ENCODE data around the gene LYVE1.

LYVE1 gene

DNA sequence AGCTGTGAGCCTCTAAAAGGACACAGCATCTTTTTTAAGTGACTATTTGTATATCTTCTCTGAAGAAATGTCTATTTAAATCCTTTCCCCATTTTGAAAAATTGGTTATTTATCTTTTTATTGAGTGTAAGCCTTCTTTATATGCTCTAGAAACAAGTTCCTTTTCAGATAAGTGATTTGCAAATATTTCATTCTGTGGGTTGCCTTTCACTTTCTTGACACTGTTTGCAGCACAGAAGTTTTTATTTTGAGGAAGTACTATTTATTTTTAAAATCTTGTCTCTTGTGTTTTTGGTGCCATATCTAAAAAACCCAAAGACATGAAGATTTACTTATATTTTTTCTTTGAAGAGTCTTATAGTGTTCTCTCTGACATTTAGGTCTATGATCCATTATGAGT, 40.1 kb upstream of the LYVE1 start:
- Histone ChIP-seq H3K4me2 (no peak overlapping the region), H3K9ac (no peak overlapping the region), H3K79me2 (ENCODE audit: insufficient read depth, low read depth) (no peaks in the 10 kb centered on the region), H3K27me3 (ENCODE audit: insufficient read depth, low read depth) (no peaks in the 10 kb centered on the region), H4K20me1 (ENCODE audit: insufficient read depth) (no peaks in the 10 kb centered on the region), H2AFZ (ENCODE audit: low read depth) (no peak overlapping the region), H3K36me3 (ENCODE audit: insufficient read depth) (no peaks in the 10 kb centered on the region), H3K4me1 (ENCODE audit: low read depth, poor library complexity, severe bottlenecking) (no peaks in the 10 kb centered on the region), H3K4me3 (IDR thresholded peaks at IDR 0.05; ENCODE audit: insufficient read depth, low read depth, low read length) (no peak overlapping the region), H3K27ac (no peak overlapping the region)
- TF ChIP-seq, protein P1, sequence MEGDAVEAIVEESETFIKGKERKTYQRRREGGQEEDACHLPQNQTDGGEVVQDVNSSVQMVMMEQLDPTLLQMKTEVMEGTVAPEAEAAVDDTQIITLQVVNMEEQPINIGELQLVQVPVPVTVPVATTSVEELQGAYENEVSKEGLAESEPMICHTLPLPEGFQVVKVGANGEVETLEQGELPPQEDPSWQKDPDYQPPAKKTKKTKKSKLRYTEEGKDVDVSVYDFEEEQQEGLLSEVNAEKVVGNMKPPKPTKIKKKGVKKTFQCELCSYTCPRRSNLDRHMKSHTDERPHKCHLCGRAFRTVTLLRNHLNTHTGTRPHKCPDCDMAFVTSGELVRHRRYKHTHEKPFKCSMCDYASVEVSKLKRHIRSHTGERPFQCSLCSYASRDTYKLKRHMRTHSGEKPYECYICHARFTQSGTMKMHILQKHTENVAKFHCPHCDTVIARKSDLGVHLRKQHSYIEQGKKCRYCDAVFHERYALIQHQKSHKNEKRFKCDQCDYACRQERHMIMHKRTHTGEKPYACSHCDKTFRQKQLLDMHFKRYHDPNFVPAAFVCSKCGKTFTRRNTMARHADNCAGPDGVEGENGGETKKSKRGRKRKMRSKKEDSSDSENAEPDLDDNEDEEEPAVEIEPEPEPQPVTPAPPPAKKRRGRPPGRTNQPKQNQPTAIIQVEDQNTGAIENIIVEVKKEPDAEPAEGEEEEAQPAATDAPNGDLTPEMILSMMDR (conservative IDR thresholded peaks at IDR 0.05; ENCODE audit: low read depth, low read length), result no peak

DNA sequence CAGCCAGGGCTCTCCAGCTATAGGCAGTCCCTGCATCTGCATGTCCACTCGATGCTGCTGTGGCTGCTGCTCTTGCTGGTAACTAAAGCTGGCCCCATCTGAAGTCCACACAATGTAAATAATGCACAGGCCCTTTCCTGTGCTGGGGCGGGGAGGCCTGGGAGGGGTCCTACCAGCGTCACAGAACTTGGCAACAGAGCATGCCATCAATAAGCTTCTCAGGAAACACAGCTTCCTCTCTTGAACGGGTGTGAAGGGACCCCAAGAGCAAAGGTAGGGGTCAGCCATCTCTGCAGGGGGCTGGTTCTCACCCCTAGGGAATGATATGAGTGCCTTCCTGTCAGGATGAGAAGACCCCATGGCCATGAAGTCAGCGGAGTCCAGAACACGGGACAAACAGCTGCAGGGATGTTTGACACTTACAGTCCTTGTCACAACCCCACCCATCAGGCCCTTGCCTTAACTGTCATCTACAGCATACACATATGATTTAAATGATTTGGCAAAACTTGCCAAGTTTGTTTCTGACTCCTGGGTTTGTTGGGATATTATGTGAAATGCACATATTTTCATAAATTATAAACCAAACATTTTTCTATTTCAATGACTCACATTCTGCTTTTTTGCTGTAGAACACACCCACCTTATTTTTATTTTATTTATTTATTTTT, 39.1 kb upstream of the LYVE1 start:
- TF ChIP-seq, protein P1 (conservative IDR thresholded peaks at IDR 0.05; ENCODE audit: low read depth, low read length), result no peak
- Histone ChIP-seq H3K27ac (no peak overlapping the region), H3K36me3 (ENCODE audit: insufficient read depth) (no peaks in the 10 kb centered on the region), H3K79me2 (ENCODE audit: insufficient read depth, low read depth) (no peaks in the 10 kb centered on the region), H3K4me3 (IDR thresholded peaks at IDR 0.05; ENCODE audit: insufficient read depth, low read depth, low read length) (no peak overlapping the region), H3K27me3 (ENCODE audit: insufficient read depth, low read depth) (no peaks in the 10 kb centered on the region), H3K4me1 (ENCODE audit: low read depth, poor library complexity, severe bottlenecking) (no peaks in the 10 kb centered on the region), H3K4me2 (no peak overlapping the region), H3K9ac (no peak overlapping the region), H4K20me1 (ENCODE audit: insufficient read depth) (no peaks in the 10 kb centered on the region), H2AFZ (ENCODE audit: low read depth) (no peak overlapping the region)

DNA sequence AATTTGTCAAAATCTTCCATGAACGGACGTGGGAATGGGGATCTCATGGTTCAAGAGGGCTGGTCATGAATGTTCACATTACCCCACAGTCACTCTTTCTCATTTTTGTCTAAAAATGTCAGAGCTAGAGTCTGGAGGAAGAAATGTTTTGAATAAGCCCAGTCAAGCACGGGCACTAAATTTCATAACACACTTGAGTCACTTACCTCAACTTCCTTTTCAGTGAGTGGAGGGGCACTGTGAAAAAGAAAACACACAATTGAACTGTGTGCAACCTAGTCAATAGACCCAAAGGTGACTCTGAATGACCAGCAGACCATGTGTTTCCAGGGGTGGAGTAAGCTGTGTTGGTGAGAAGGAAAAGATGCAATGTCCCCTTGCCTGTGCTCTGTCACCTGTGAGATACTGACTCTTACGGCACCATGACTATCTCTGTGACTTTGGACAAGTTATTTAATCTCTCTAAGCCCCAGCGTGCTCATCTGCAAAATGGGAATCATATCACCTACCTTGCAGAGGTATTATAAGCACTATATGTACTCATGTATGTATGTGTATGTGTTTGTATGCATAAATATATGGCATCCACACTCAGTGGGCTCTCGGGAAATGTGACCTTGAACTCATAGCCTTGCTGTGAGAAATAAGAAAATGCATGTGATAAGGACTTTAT, 38.2 kb upstream of the LYVE1 start:
- Histone ChIP-seq H2AFZ (ENCODE audit: low read depth) (no peak overlapping the region), H3K4me3 (IDR thresholded peaks at IDR 0.05; ENCODE audit: insufficient read depth, low read depth, low read length) (no peak overlapping the region), H4K20me1 (ENCODE audit: insufficient read depth) (no peaks in the 10 kb centered on the region), H3K27me3 (ENCODE audit: insufficient read depth, low read depth) (no peaks in the 10 kb centered on the region), H3K4me1 (ENCODE audit: low read depth, poor library complexity, severe bottlenecking) (no peaks in the 10 kb centered on the region), H3K4me2 (no peak overlapping the region), H3K9ac (no peak overlapping the region), H3K27ac (no peak overlapping the region), H3K36me3 (ENCODE audit: insufficient read depth) (no peaks in the 10 kb centered on the region), H3K79me2 (ENCODE audit: insufficient read depth, low read depth) (no peaks in the 10 kb centered on the region)
- TF ChIP-seq, protein P1 (conservative IDR thresholded peaks at IDR 0.05; ENCODE audit: low read depth, low read length), result no peak

DNA sequence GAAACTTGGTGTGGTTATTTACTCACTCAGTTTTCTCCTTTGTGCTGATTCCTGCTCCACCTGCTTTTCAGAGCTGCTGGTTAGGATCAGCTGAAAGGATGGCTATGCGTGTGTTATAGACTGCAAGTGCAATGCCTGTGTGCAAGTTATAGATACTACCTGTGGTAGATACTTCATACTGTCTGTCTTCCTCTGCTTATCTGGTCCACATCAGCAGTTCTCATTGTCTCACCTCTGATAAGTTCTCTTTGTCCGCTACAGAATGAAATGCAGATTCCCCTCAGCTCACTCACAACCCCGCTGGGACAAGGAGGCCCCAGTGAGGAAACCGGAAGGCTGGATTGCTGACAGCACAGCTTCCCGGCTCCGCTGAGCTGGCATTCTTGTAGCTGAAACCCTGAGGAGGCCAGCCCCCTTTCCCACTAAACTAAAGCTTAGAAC, 37.5 kb upstream of the LYVE1 start:
- Histone ChIP-seq H3K9ac (no peak overlapping the region), H3K27ac (no peak overlapping the region), H2AFZ (ENCODE audit: low read depth) (no peak overlapping the region), H3K27me3 (ENCODE audit: insufficient read depth, low read depth) (no peaks in the 10 kb centered on the region), H3K4me2 (no peak overlapping the region), H3K4me1 (ENCODE audit: low read depth, poor library complexity, severe bottlenecking) (no peaks in the 10 kb centered on the region), H3K36me3 (ENCODE audit: insufficient read depth) (no peaks in the 10 kb centered on the region), H4K20me1 (ENCODE audit: insufficient read depth) (no peaks in the 10 kb centered on the region), H3K4me3 (IDR thresholded peaks at IDR 0.05; ENCODE audit: insufficient read depth, low read depth, low read length) (no peak overlapping the region), H3K79me2 (ENCODE audit: insufficient read depth, low read depth) (no peaks in the 10 kb centered on the region)
- TF ChIP-seq, protein P1 (conservative IDR thresholded peaks at IDR 0.05; ENCODE audit: low read depth, low read length), result no peak

All from KMS-11 (cell line).